B cell (primary cell): ENCODE results near the gene LTC4S. TPM values are rescaled to one million over a fixed set of nuclear protein-coding genes. Genes with fewer than 3 reads are reported as not detected.

ENCODE experiments used
- ATAC-seq: fragments of 200-7000 bp; cut with Tn5 transposase; one replicate; pipeline ENCODE4 v1.10.0; 2021; ENCODE audit warnings: low read depth, mild to moderate bottlenecking, moderate number of reproducible peaks, moderate library complexity
- CTCF ChIA-PET: fragments of 350-600 bp; sonication (Branson Sonifier 250); formaldehyde crosslinking; loops from one replicate; lab custom pipeline; 2021; ENCODE audit warnings: antibody characterized with exemption, inconsistent platforms; lab: Charles Lee
- POLR2A ChIA-PET: fragments of 350-600 bp; sonication (Branson Sonifier 250); formaldehyde crosslinking; loops from one replicate; lab custom pipeline; 2021; ENCODE audit warnings: antibody characterized with exemption; lab: Charles Lee
- DNase-seq: peaks from one replicate; pipeline ENCODE4 v3.0.0; 2013
- H2AFZ ChIP-seq: 2 replicates; pipeline ENCODE4 v1.6.1; 2012; ENCODE audit warnings: mild to moderate bottlenecking, low read depth, low read length; ENCODE audit not compliant: insufficient read depth, poor library complexity, severe bottlenecking
- H3K27ac ChIP-seq, 2 donors: 1 replicate in 1 of 2; 2 replicates in 1 of 2; pipeline ENCODE4 v1.5.1; 2012 to 2013; ENCODE audit warnings: low read length in 2 of 2, mild to moderate bottlenecking in 2 of 2, moderate library complexity in 1 of 2
- H3K27me3 ChIP-seq, 4 experiments: fragments of 200-600 bp in 1 of 4; sonication (generic) in 1 of 4; replicated peaks in 1 of 4; 1 replicate in 2 of 4; 2 replicates in 2 of 4; pipeline versions ENCODE4 v1.6.1 to v1.7.0; 2013 to 2016; ENCODE audit warnings: low read length in 3 of 4, mild to moderate bottlenecking in 2 of 4, mixed read lengths in 1 of 4, moderate library complexity in 1 of 4; ENCODE audit not compliant: insufficient read depth in 4 of 4, control insufficient read depth in 3 of 4; ENCODE audit errors: control extremely low read depth in 1 of 4
- H3K36me3 ChIP-seq, 2 experiments: replicated peaks in 1 of 2; 1 replicate in 1 of 2; 2 replicates in 1 of 2; pipeline versions ENCODE4 v1.6.1 to v1.7.1; 2013; ENCODE audit warnings: low read length in 1 of 2; ENCODE audit not compliant: insufficient read depth in 2 of 2, control insufficient read depth in 1 of 2; ENCODE audit errors: control extremely low read depth in 1 of 2, extremely low read depth in 1 of 2
- H3K4me1 ChIP-seq, 2 donors: fragments of 200-600 bp in 1 of 2; sonication (generic) in 1 of 2; 1 replicate in 1 of 2; 2 replicates in 1 of 2; pipeline versions ENCODE4 v1.5.1 to v1.6.1; 2013 to 2017; ENCODE audit warnings: low read length in 2 of 2; ENCODE audit not compliant: control insufficient read depth in 2 of 2, insufficient read depth in 2 of 2
- H3K4me2 ChIP-seq: replicated peaks from 2 replicates; pipeline ENCODE3; 2012; ENCODE audit warnings: mild to moderate bottlenecking, low read depth, low read length; ENCODE audit not compliant: poor library complexity, severe bottlenecking
- H3K4me3 ChIP-seq, 5 experiments: fragments of 200-600 bp in 1 of 5; sonication (generic) in 1 of 5; 1 replicate in 3 of 5; 2 replicates in 2 of 5; pipeline versions ENCODE4 v1.5.1 to v1.7.0; 2011 to 2016; ENCODE audit warnings: low read length in 4 of 5, mild to moderate bottlenecking in 4 of 5, low read depth in 2 of 5, control low read depth in 1 of 5, moderate library complexity in 1 of 5; ENCODE audit not compliant: insufficient read depth in 1 of 5; ENCODE audit errors: control extremely low read depth in 1 of 5, extremely low read depth in 1 of 5
- H3K79me2 ChIP-seq: fragments of 200-600 bp; sonication (generic); one replicate; pipeline ENCODE4 v1.6.0; 2016; ENCODE audit warnings: low read length; ENCODE audit not compliant: control insufficient read depth, insufficient read depth
- H3K9ac ChIP-seq: fragments of 200-600 bp; sonication (generic); 2 replicates; pipeline ENCODE4 v1.6.1; 2017; ENCODE audit warnings: mild to moderate bottlenecking, low read length, moderate library complexity
- H3K9me3 ChIP-seq, 3 donors: one replicate each; pipeline versions ENCODE4 v1.6.1 to v1.7.1; 2013; ENCODE audit warnings: low read length in 2 of 3; ENCODE audit not compliant: control insufficient read depth in 2 of 3, insufficient read depth in 1 of 3; ENCODE audit errors: control extremely low read depth in 1 of 3
- H4K20me1 ChIP-seq: 2 replicates; pipeline ENCODE4 v1.6.0; 2012; ENCODE audit warnings: mild to moderate bottlenecking, low read length; ENCODE audit not compliant: insufficient read depth, control insufficient read depth, poor library complexity, severe bottlenecking
- H3K27ac Mint-ChIP-seq: one replicate; pipeline ENCODE4 v1.8.0; 2021; ENCODE audit warnings: mixed read lengths
- H3K27me3 Mint-ChIP-seq: one replicate; pipeline ENCODE4 v1.8.0; 2021; ENCODE audit warnings: mixed read lengths
- H3K4me1 Mint-ChIP-seq: one replicate; pipeline ENCODE4 v1.8.0; 2021; ENCODE audit warnings: mixed read lengths
- H3K4me3 Mint-ChIP-seq: one replicate; pipeline ENCODE4 v1.8.0; 2021; ENCODE audit warnings: mixed read lengths
- H3K9me3 Mint-ChIP-seq: one replicate; pipeline ENCODE4 v1.8.0; 2022; ENCODE audit warnings: mixed read lengths; ENCODE audit not compliant: insufficient read depth
- EZH2 ChIP-seq: IDR thresholded peaks from 2 replicates; pipeline ENCODE4 v1.6.1; 2012; ENCODE audit warnings: borderline replicate concordance, low read depth, mild to moderate bottlenecking, moderate library complexity, low read length; ENCODE audit not compliant: insufficient read depth, poor library complexity, severe bottlenecking
- WGBS: methylation state at CpG from one replicate; pipeline ENCODE4 v1.1.5; 2013; ENCODE audit warnings: missing lambda C conversion rate; ENCODE audit not compliant: insufficient coverage; 5-methylcytosine and 5-hydroxymethylcytosine counted together
- intact Hi-C: fragments of 100-400 bp; cut with micrococcal nuclease; formaldehyde crosslinking; loops from one replicate; pipeline ENCODE4 v1.10.0; 2022
- polyA plus RNA-seq: library from polyadenylated mRNA; depleted of rRNA; stranded (reverse); fragments of >200 nt; gene quantifications from 2 replicates; pipeline ENCODE4 v1.2.3, GENCODE V29; 2012
- small RNA-seq: library from RNA; depleted of rRNA; stranded (forward); fragments of <200 nt; gene quantifications from one replicate; pipeline ENCODE3, GENCODE V24; 2012; ENCODE audit warnings: low replicate concordance, low read depth; ENCODE audit not compliant: insufficient read length
- total RNA-seq, 2 donors: library from RNA; stranded (reverse); fragments of 120-200 nt in 1 of 2; gene quantifications; 1 replicate in 1 of 2; 2 replicates in 1 of 2; pipeline versions ENCODE4 v1.2.3 to v1.2.4, GENCODE V29; 2013 to 2022

Gene LTC4S
- total and polyA plus RNA-seq, 2 donors (not counting 1 experiment from before 2014, with no cell fraction given): 0.40 to 3.8 TPM

GRCh38 chr5:179841621-179842020 lies 47.8 kb downstream of the LTC4S start:
- intact Hi-C loops: no loop called here
- peaks cover 2% of the 10 kb centered on the region for H3K79me2 ChIP-seq
- ATAC-seq (no peak), DNase-seq (no peak)
- ChIA-PET CTCF (no interaction called here), POLR2A (no interaction called here)
- H3K36me3 ChIP-seq: peaks cover 0 to 52% of the 10 kb centered on the region in 2 experiments
- no peak overlapping the region for H3K27ac Mint-ChIP-seq
- WGBS: 97% methylated on average over 9 of the region's 9 CpGs
- H2AFZ ChIP-seq: no peak overlapping the region
- H3K4me3 Mint-ChIP-seq: no peak overlapping the region
- H3K4me1 Mint-ChIP-seq: peaks cover 3% of the 10 kb centered on the region
- H3K4me2 ChIP-seq: no peak overlapping the region
- peaks cover 3% of the 10 kb centered on the region for H3K9me3 Mint-ChIP-seq
- no peaks in the 10 kb centered on the region for H3K27me3 ChIP-seq
- peaks cover 0 to 16% (median 0%) of the 10 kb centered on the region in 3 donors for H3K9me3 ChIP-seq
- H3K27me3 Mint-ChIP-seq: no peaks in the 10 kb centered on the region
- H4K20me1 ChIP-seq: peaks cover 12% of the 10 kb centered on the region
- TF ChIP-seq EZH2: no peak
- no peak overlapping the region for H3K9ac ChIP-seq
- no peak overlapping the region for H3K27ac ChIP-seq
- H3K4me3 ChIP-seq: no peak overlapping the region
- H3K4me1 ChIP-seq: peaks cover 0 to 4% of the 10 kb centered on the region in 2 donors

Small RNA genes within 50 kb of the gene (small RNA-seq; reads per million reads assigned to genes)
- not detected for gene MIR1229

Other genes starting within 250 kb of the LTC4S start
- gene RUFY1, start 243.4 kb upstream of the LTC4S start, total RNA-seq: 99.8 and 109 TPM in 2 replicates
- gene RUFY1, start 243.4 kb upstream of the LTC4S start, polyA plus RNA-seq: 38.5 and 55.7 TPM in 2 replicates
- 1,364 and 1,412 TPM in 2 replicates for gene HNRNPH1, start 170.3 kb upstream of the LTC4S start, total RNA-seq
- gene HNRNPH1, start 170.3 kb upstream of the LTC4S start, polyA plus RNA-seq: 471 and 1,102 TPM in 2 replicates
- gene CBY3, start 113.0 kb upstream of the LTC4S start, total RNA-seq: 0.37 TPM in 1 of 2 replicates, not detected in the other
- 0.13 and 0.20 TPM in 2 replicates for gene CBY3, start 113.0 kb upstream of the LTC4S start, polyA plus RNA-seq
- gene CANX, start 95.0 kb upstream of the LTC4S start, total RNA-seq: 179 and 206 TPM in 2 replicates
- gene CANX, start 95.0 kb upstream of the LTC4S start, polyA plus RNA-seq: 21.0 and 29.7 TPM in 2 replicates
- 50.6 and 57.6 TPM in 2 replicates for gene MAML1, start 61.2 kb upstream of the LTC4S start, total RNA-seq
- 9.0 and 12.0 TPM in 2 replicates for gene MAML1, start 61.2 kb upstream of the LTC4S start, polyA plus RNA-seq
- 139 and 165 TPM in 2 replicates for gene MGAT4B, start 12.9 kb downstream of the LTC4S start, total RNA-seq
- gene MGAT4B, start 12.9 kb downstream of the LTC4S start, polyA plus RNA-seq: 105 and 118 TPM in 2 replicates
- 400 and 451 TPM in 2 replicates for gene SQSTM1, start 26.9 kb downstream of the LTC4S start, total RNA-seq
- 72.2 and 175 TPM in 2 replicates for gene SQSTM1, start 26.9 kb downstream of the LTC4S start, polyA plus RNA-seq
- 152 and 160 TPM in 2 replicates for gene MRNIP, start 64.8 kb downstream of the LTC4S start, total RNA-seq
- gene MRNIP, start 64.8 kb downstream of the LTC4S start, polyA plus RNA-seq: 136 and 178 TPM in 2 replicates
- 144 and 149 TPM in 2 replicates for gene TBC1D9B, start 113.9 kb downstream of the LTC4S start, total RNA-seq
- gene TBC1D9B, start 113.9 kb downstream of the LTC4S start, polyA plus RNA-seq: 122 and 143 TPM in 2 replicates